ENCODE measurements around the gene RARRES1. TPM values are rescaled to one million over a fixed set of nuclear protein-coding genes. Genes with fewer than 3 reads are reported as not detected.

The RARRES1 gene
- total RNA-seq, 1 donor from 2014 or later: 742 TPM

DNA sequence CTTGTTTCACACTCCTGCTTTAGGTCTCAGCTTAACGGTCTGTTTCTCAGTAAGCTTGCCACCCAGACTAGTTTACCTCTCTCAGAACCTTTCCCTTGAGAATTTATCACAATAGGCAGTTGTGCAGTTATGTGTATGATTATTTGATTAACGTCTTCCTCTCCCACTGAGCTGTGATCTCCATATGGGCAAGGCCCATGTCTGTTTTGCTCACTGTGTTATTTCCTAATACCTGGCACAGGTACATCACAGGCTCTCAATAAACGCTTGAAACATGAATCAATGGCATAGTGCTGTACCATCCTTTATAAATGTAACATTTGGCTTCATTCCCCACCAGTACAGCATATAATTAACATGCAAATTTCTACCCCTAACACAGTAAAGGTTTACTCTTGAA is 29.1 kb upstream of the RARRES1 start:
- Histone ChIP-seq H3K36me3 (no peaks in the 10 kb centered on the region), H3K27me3 (no peaks in the 10 kb centered on the region), H3K27ac (no peak overlapping the region), H3K9me3 (no peaks in the 10 kb centered on the region), H3K4me1 (no peaks in the 10 kb centered on the region), H3K4me3 (no peak overlapping the region)
- TF ChIP-seq, protein P1, sequence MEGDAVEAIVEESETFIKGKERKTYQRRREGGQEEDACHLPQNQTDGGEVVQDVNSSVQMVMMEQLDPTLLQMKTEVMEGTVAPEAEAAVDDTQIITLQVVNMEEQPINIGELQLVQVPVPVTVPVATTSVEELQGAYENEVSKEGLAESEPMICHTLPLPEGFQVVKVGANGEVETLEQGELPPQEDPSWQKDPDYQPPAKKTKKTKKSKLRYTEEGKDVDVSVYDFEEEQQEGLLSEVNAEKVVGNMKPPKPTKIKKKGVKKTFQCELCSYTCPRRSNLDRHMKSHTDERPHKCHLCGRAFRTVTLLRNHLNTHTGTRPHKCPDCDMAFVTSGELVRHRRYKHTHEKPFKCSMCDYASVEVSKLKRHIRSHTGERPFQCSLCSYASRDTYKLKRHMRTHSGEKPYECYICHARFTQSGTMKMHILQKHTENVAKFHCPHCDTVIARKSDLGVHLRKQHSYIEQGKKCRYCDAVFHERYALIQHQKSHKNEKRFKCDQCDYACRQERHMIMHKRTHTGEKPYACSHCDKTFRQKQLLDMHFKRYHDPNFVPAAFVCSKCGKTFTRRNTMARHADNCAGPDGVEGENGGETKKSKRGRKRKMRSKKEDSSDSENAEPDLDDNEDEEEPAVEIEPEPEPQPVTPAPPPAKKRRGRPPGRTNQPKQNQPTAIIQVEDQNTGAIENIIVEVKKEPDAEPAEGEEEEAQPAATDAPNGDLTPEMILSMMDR (IDR thresholded peaks at IDR 0.05): no peak
- no peak for TF ChIP-seq POLR2AphosphoS5 (IDR thresholded peaks at IDR 0.05; ENCODE audit: insufficient read depth in 1 of 2, low read depth in 1 of 2)
- TF ChIP-seq POLR2A (IDR thresholded peaks at IDR 0.05): no peak
- no peak for DNase-seq (ENCODE audit: extremely low spot score in 2 of 2)
- intact Hi-C loops (cut with DNase I): no loop called here

DNA sequence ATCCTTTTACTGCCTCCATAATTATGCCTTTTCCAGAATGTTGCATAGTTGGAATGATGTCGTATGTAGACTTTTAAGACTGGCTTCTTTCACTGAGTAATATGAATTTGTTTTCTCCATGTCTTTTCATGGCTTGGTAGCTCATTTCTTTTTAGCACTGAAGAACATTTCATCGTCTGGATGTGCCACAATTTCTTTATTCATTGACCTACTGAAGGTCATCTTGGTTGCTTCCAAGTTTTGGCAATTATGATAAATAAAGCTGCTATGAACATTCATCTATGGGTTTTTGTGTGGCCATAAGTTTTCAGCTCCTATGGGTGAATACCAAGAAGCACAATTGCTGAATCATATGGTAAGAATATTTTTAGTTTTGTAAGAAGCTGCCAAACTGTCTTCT is 23.2 kb upstream of the RARRES1 start:
- TF ChIP-seq POLR2AphosphoS5 (IDR thresholded peaks at IDR 0.05; ENCODE audit: insufficient read depth in 1 of 2, low read depth in 1 of 2) (no peak), POLR2A (IDR thresholded peaks at IDR 0.05) (no peak)
- TF ChIP-seq, protein P1 (IDR thresholded peaks at IDR 0.05): no peak
- H3K27me3 ChIP-seq: no peaks in the 10 kb centered on the region
- DNase-seq (ENCODE audit: extremely low spot score in 2 of 2): no peak

DNA sequence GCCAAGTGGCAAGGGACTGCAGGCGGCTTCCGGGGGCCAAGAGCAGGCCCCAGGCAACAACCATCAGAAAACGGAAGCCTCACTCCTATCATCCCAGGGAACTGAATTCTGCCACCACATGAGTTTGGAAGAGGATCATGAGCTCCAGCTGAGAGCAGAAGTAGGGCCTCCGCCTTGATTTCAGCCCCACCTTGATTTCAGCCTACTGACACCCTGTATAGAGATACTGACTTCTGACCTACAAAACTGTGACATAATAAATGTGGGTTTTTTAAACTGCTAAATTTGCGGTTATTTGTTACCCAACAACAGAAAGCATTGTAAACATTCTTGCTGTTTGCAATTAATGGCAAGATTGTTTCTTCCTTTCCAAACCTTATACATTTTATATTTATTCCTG is 21.6 kb upstream of the RARRES1 start:
- DNase-seq (ENCODE audit: extremely low spot score in 2 of 2): peak in 1 of 2 donors; percentile 83
- Histone ChIP-seq H3K4me3 (no peak overlapping the region), H3K4me1 (no peaks in the 10 kb centered on the region), H3K36me3 (no peaks in the 10 kb centered on the region), H3K27ac (no peak overlapping the region), H3K27me3 (no peaks in the 10 kb centered on the region), H3K9me3 (no peaks in the 10 kb centered on the region)
- intact Hi-C loops (cut with DNase I): no loop called here
- TF ChIP-seq POLR2AphosphoS5 (IDR thresholded peaks at IDR 0.05; ENCODE audit: insufficient read depth in 1 of 2, low read depth in 1 of 2) (no peak), POLR2A (IDR thresholded peaks at IDR 0.05) (no peak)
- TF ChIP-seq, protein P1 (IDR thresholded peaks at IDR 0.05): no peak

More for the DNA sequence above, 23.2 kb upstream of the RARRES1 start:
- Histone ChIP-seq H3K9me3 (no peaks in the 10 kb centered on the region), H3K36me3 (no peaks in the 10 kb centered on the region), H3K27ac (no peak overlapping the region), H3K4me1 (no peaks in the 10 kb centered on the region), H3K4me3 (no peak overlapping the region)
- intact Hi-C loops (cut with DNase I): no loop called here

DNA sequence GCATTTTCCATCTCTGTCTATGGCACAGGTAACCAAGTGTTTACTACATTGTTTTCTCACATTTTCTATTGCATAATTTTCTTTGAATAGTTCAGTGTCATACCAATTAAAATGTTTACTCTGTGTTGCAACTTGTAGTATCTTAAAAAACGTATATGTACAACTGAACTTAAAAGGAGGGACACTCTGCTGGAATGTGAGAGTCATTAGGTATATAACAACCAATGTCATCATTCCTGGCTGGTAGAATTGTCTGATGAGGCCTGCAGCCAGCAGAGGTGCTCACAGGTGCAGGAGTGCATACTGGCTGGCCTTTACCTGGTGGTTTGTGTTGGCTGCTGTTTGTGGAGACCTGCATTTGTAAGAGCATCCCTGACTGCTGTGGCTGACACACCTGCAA is 19.1 kb upstream of the RARRES1 start:
- no peaks in the 10 kb centered on the region for H3K4me1 ChIP-seq
- peak in 1 of 2 donors; percentile 64 for DNase-seq (ENCODE audit: extremely low spot score in 2 of 2)
- no peak overlapping the region for H3K27ac ChIP-seq
- no peaks in the 10 kb centered on the region for H3K27me3 ChIP-seq
- intact Hi-C loops (cut with DNase I): no loop called here
- no peaks in the 10 kb centered on the region for H3K9me3 ChIP-seq
- TF ChIP-seq POLR2A (IDR thresholded peaks at IDR 0.05) (no peak), POLR2AphosphoS5 (IDR thresholded peaks at IDR 0.05; ENCODE audit: insufficient read depth in 1 of 2, low read depth in 1 of 2) (no peak)
- TF ChIP-seq, protein P1 (IDR thresholded peaks at IDR 0.05): no peak
- H3K36me3 ChIP-seq: no peaks in the 10 kb centered on the region
- H3K4me3 ChIP-seq: no peak overlapping the region

DNA sequence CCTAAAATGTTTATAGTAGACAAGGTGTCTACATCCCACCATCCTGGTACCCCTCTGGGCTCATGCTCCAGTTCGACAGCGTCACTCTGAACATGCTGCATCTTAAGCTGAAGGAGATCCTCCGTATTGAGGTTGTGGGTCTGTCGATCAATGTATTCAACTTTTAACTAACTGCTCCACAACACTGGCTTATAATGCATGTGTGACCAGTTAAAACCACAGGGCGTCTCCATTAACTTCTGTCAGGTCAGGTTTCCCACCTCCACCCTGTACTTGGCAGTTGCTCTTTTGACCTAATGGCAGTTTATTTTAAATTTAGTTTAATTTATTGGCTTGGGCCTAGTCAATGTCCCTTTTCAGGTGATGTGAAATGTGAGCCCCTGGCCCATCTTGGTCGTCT is 17.8 kb upstream of the RARRES1 start:
- TF ChIP-seq POLR2A (IDR thresholded peaks at IDR 0.05) (no peak), POLR2AphosphoS5 (IDR thresholded peaks at IDR 0.05; ENCODE audit: insufficient read depth in 1 of 2, low read depth in 1 of 2) (no peak)
- TF ChIP-seq, protein P1 (IDR thresholded peaks at IDR 0.05): no peak
- H3K36me3 ChIP-seq: no peaks in the 10 kb centered on the region
- no peaks in the 10 kb centered on the region for H3K4me1 ChIP-seq
- H3K27me3 ChIP-seq: no peaks in the 10 kb centered on the region
- no peaks in the 10 kb centered on the region for H3K9me3 ChIP-seq
- DNase-seq (ENCODE audit: extremely low spot score in 2 of 2): peak in 1 of 2 donors; percentile 74
- intact Hi-C loops (cut with DNase I): no loop called here
- no peak overlapping the region for H3K4me3 ChIP-seq
- H3K27ac ChIP-seq: no peak overlapping the region
